ENCODE results near the gene HSPA9. TPM values are rescaled to one million over a fixed set of nuclear protein-coding genes. Genes with fewer than 3 reads are reported as not detected.

The HSPA9 gene
- total and polyA plus RNA-seq, 10 of the 15 experiments (the other 5 are each of a cell fraction or from before 2014, with no cell fraction given), result 145 to 455 (median 343) TPM

DNA sequence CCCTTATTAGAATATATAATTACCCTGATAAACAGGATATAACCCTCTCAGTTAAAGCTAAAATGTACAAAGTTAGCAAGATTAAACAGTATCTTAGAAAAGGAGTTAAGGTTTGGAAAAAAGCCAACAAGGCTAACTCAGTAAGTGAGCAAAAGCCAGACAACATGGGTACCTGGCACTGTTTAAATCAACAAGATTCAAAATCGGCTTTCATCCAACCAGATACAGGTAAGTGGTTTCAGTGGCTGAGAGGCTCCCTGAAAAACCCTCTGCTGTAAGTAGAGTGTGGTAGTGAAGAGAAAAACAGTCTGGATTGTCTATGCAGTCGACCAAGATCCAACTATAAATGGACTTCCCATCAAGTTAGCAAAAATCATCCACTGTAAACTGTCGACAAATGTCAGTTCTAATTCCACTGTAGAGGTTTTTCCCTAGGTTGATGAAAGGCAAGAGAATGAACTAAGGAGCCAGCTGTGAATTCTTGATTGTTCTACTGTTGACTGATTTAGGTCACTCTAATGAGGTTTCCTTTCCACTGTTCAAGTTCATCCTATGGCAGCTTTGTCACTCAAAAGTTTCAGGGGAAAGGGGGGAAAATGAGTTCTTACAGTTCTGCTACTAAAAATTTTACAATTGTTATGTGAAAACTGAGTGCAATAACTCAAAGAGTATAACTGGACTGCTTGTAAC, 59.5 kb downstream of the HSPA9 start:
- SMC1A ChIA-PET (ENCODE audit: uncharacterized antibody, unreplicated experiment), result no interaction called here
- Histone ChIP-seq H4K20me1 (ENCODE audit: control insufficient read depth, insufficient read depth) (no peaks in the 10 kb centered on the region), H3K4me2 (ENCODE audit: control insufficient read depth, insufficient read depth) (no peak overlapping the region), H3K4me3 (no peak overlapping the region), H3K27ac (ENCODE audit: control insufficient read depth, insufficient read depth) (no peak overlapping the region), H3K27me3 (replicated peaks in 1 of 2; ENCODE audit: control insufficient read depth in 2 of 2, insufficient read depth in 2 of 2, low read length in 1 of 2) (no peaks in the 10 kb centered on the region), H3K36me3 (ENCODE audit: control insufficient read depth in 2 of 2, insufficient read depth in 2 of 2, low read length in 1 of 2) (peaks cover 14 to 31% of the 10 kb centered on the region in 2 experiments; a peak in 3 of 4 replicates), H3K79me2 (ENCODE audit: control insufficient read depth, insufficient read depth, low read length) (peaks cover 5% of the 10 kb centered on the region), H3K4me1 (ENCODE audit: control insufficient read depth, insufficient read depth, low read length) (no peaks in the 10 kb centered on the region), H3K9me3 (replicated peaks; ENCODE audit: control insufficient read depth, insufficient read depth, low read length) (no peaks in the 10 kb centered on the region), H2AFZ (ENCODE audit: control insufficient read depth, low read depth, low read length) (no peak overlapping the region), H3K9ac (ENCODE audit: control insufficient read depth, insufficient read depth, low read length) (no peak overlapping the region)
- RAD21 ChIA-PET (ENCODE audit: unreplicated experiment), result no interaction called here
- POLR2A ChIA-PET, result no interaction called here
- no TSS peak for BruUV-seq (replicated peaks)
- intact Hi-C loops (cut with micrococcal nuclease; ENCODE audit: unreplicated experiment) (no loop called here), in situ Hi-C loops (cut with MboI) (loop anchor here (25.0 kb wide), 1 partner anchor 328 kb away; the partner anchor contains the start of genes BRD8 and KIF20A)
- TF ChIP-seq SMAD5 (IDR thresholded peaks at IDR 0.05; ENCODE audit: low read depth), result no peak
- TF ChIP-seq SMC3 (IDR thresholded peaks at IDR 0.05; ENCODE audit: borderline replicate concordance, low read length), result no peak
- no peak for TF ChIP-seq MYB (IDR thresholded peaks at IDR 0.05; ENCODE audit: borderline replicate concordance, low read depth, low read length)
- no peak for TF ChIP-seq SRF (IDR thresholded peaks at IDR 0.05; ENCODE audit: low read depth in 2 of 2, low read length in 2 of 2)
- TF ChIP-seq, protein P1, sequence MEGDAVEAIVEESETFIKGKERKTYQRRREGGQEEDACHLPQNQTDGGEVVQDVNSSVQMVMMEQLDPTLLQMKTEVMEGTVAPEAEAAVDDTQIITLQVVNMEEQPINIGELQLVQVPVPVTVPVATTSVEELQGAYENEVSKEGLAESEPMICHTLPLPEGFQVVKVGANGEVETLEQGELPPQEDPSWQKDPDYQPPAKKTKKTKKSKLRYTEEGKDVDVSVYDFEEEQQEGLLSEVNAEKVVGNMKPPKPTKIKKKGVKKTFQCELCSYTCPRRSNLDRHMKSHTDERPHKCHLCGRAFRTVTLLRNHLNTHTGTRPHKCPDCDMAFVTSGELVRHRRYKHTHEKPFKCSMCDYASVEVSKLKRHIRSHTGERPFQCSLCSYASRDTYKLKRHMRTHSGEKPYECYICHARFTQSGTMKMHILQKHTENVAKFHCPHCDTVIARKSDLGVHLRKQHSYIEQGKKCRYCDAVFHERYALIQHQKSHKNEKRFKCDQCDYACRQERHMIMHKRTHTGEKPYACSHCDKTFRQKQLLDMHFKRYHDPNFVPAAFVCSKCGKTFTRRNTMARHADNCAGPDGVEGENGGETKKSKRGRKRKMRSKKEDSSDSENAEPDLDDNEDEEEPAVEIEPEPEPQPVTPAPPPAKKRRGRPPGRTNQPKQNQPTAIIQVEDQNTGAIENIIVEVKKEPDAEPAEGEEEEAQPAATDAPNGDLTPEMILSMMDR (IDR thresholded peaks at IDR 0.05 in 2 of 3, conservative IDR thresholded peaks at IDR 0.05 in 1 of 3; ENCODE audit: control insufficient read depth in 2 of 3, extremely low read depth in 1 of 3, insufficient read depth in 1 of 3, low read depth in 3 of 3, low read length in 3 of 3), result no peak
- no peak for TF ChIP-seq IRF3 (IDR thresholded peaks at IDR 0.05)
- no peak for TF ChIP-seq RUNX3 (IDR thresholded peaks at IDR 0.05; ENCODE audit: low read length)
- CTCF ChIA-PET, result interaction anchor here (1.1 to 4.0 kb wide), 4 partner anchors 11 to 66 kb away, joined by 4 to 13 read pairs (median 4); no protein-coding TSS in a partner anchor
- 77% methylated on average over 3 of the region's 3 CpGs for WGBS (ENCODE audit: insufficient coverage, insufficient replicate concordance, low lambda C conversion rate, missing lambda C conversion rate)
- FAIRE-seq, result no peak
- DNase-seq (ENCODE audit: low read depth, low spot score), result no peak
- no peak for ATAC-seq
